GM21717 (cell line): Measurements from ENCODE around the gene SURF2.
"Not testable (repeated sequence)": the region's sequence is repeated elsewhere in the genome, so short reads cannot be mapped to it uniquely, and the experiment has no call there.

ENCODE experiments used
- ATAC-seq: cut with Tn5 transposase; IDR thresholded peaks from one replicate; pipeline ENCODE4 v1.9.1; 2021; ENCODE audit warnings: mild to moderate bottlenecking, moderate library complexity; ENCODE audit not compliant: unreplicated experiment

Gene SURF2

GRCh38 chr9:133356391-133357091 lies at the start of gene SURF2, which contains the start of gene SURF1:
Gene SURF2 (plus strand): TSS chr9:133356550. CDS start chr9:133356593, 43 bp downstream.
Gene SURF1 (minus strand): TSS chr9:133356487. CDS start chr9:133356453, 34 bp downstream.
- peak; percentile 57 for ATAC-seq

GRCh38 chr9:133307301-133307700 lies 49.0 kb upstream of the SURF2 start:
- ATAC-seq = no peak

GRCh38 chr9:133309608-133310007 lies 46.7 kb upstream of the SURF2 start:
- no peak for ATAC-seq

GRCh38 chr9:133315997-133316396 lies 40.4 kb upstream of the SURF2 start:
- ATAC-seq = no peak

- not testable (repeated sequence) for ATAC-seq
These were observed 38.8 kb upstream of the SURF2 start for GRCh38 chr9:133317551-133317950.

GRCh38 chr9:133320421-133320881 lies 35.9 kb upstream of the SURF2 start:
- no peak for ATAC-seq

GRCh38 chr9:133321411-133321935 lies 34.9 kb upstream of the SURF2 start:
- ATAC-seq = no peak

- no peak for ATAC-seq
These were observed 33.6 kb upstream of the SURF2 start for GRCh38 chr9:133322701-133323100.

- no peak for ATAC-seq
These were observed 33.1 kb upstream of the SURF2 start for GRCh38 chr9:133323211-133323610.

GRCh38 chr9:133323991-133324703 lies 32.2 kb upstream of the SURF2 start:
- ATAC-seq = no peak

GRCh38 chr9:133327021-133327420 lies 29.3 kb upstream of the SURF2 start:
- not testable (repeated sequence) for ATAC-seq

- no peak for ATAC-seq
These were observed 28.4 kb upstream of the SURF2 start for GRCh38 chr9:133327834-133328484.

GRCh38 chr9:133329306-133330156 lies 26.8 kb upstream of the SURF2 start:
- ATAC-seq = not testable (repeated sequence)

GRCh38 chr9:133331221-133331620 lies 25.1 kb upstream of the SURF2 start:
- ATAC-seq = no peak

GRCh38 chr9:133331641-133332380 lies 24.5 kb upstream of the SURF2 start:
- no peak for ATAC-seq

GRCh38 chr9:133332381-133332730 lies 24.0 kb upstream of the SURF2 start:
- no peak for ATAC-seq

GRCh38 chr9:133333011-133333410 lies 23.3 kb upstream of the SURF2 start:
- ATAC-seq = no peak

- ATAC-seq = no peak
These were observed 22.8 kb upstream of the SURF2 start for GRCh38 chr9:133333566-133333965.

GRCh38 chr9:133334161-133334560 lies 22.2 kb upstream of the SURF2 start:
- ATAC-seq = no peak

GRCh38 chr9:133334888-133335287 lies 21.5 kb upstream of the SURF2 start:
- ATAC-seq = not testable (repeated sequence)
